Kidney epithelial cell (primary cell): Measurements from ENCODE around the gene OST4. TPM values are rescaled to one million over a fixed set of nuclear protein-coding genes. Genes with fewer than 3 reads are reported as not detected.

Experiments
- DNase-seq: peaks from one replicate; pipeline ENCODE4 v3.0.0-alpha.2; 2010; ENCODE audit warnings: low read depth
- H3K27me3 ChIP-seq: 2 replicates; pipeline ENCODE4 v1.6.0; 2011; ENCODE audit warnings: low read length; ENCODE audit not compliant: control insufficient read depth, insufficient read depth
- H3K36me3 ChIP-seq: 2 replicates; pipeline ENCODE4 v1.5.1; 2011; ENCODE audit warnings: low read length; ENCODE audit not compliant: control insufficient read depth, insufficient read depth
- H3K4me3 ChIP-seq: 2 replicates; pipeline ENCODE4 v1.5.1; 2011; ENCODE audit warnings: low read depth, mild to moderate bottlenecking, control low read depth, low read length
- total RNA-seq: library from RNA; depleted of rRNA; stranded (reverse); fragments of >200 nt; gene quantifications from 2 replicates; pipeline ENCODE4 v1.2.3, GENCODE V29; 2015
- TF ChIP-seq, protein P1 (sequence below): IDR thresholded peaks from 2 replicates; pipeline ENCODE4 v1.5.1; 2011; ENCODE audit warnings: mild to moderate bottlenecking, moderate library complexity, low read length, control low read depth, inconsistent platforms; ENCODE audit not compliant: insufficient read depth, poor library complexity, severe bottlenecking

Gene OST4
- total RNA-seq, 1 donor from 2014 or later: 237 TPM

DNA sequence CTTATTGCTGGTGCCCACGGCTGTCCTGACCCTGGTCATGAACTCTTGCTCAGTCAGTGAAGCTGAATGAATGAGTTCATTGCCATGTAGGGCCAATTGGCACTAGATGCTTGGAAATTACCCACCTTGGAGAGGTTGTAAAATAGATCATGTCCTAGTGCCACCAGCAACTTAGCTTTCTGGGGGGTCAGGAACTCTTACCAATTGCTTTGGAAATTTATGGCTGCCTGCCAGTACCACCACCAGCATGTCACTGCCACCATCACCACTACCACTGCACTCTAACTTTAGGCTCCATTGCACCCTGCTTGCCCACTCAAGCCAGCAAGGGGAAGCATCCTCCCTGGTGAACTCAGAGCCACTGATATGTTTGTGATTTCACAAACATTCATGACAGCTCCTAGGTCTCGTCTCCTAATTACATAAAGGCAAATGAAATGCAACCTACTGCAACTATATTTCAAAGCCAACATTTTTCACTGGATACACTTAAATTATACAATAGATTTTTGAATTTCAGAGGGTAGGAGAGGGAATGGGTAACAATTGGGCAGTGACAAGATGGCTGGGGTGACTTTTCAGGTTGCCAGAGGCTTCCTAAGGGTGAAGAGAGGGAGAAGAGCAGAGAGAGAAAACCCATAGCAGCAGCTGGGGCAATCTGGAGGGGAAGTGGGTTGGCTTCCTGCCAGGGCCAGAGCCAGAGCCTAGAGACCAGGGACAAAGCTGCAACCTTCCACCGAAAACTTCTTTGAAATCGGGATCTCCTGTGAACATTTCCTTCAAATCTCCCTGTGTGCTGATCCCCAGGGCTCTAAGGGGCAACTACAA lies 3.5 kb upstream of the OST4 start:
- Histone ChIP-seq H3K36me3 (no peaks in the 10 kb centered on the region), H3K4me3 (no peak overlapping the region), H3K27me3 (no peaks in the 10 kb centered on the region)
- DNase-seq: no peak
- TF ChIP-seq, protein P1, sequence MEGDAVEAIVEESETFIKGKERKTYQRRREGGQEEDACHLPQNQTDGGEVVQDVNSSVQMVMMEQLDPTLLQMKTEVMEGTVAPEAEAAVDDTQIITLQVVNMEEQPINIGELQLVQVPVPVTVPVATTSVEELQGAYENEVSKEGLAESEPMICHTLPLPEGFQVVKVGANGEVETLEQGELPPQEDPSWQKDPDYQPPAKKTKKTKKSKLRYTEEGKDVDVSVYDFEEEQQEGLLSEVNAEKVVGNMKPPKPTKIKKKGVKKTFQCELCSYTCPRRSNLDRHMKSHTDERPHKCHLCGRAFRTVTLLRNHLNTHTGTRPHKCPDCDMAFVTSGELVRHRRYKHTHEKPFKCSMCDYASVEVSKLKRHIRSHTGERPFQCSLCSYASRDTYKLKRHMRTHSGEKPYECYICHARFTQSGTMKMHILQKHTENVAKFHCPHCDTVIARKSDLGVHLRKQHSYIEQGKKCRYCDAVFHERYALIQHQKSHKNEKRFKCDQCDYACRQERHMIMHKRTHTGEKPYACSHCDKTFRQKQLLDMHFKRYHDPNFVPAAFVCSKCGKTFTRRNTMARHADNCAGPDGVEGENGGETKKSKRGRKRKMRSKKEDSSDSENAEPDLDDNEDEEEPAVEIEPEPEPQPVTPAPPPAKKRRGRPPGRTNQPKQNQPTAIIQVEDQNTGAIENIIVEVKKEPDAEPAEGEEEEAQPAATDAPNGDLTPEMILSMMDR: no peak

DNA sequence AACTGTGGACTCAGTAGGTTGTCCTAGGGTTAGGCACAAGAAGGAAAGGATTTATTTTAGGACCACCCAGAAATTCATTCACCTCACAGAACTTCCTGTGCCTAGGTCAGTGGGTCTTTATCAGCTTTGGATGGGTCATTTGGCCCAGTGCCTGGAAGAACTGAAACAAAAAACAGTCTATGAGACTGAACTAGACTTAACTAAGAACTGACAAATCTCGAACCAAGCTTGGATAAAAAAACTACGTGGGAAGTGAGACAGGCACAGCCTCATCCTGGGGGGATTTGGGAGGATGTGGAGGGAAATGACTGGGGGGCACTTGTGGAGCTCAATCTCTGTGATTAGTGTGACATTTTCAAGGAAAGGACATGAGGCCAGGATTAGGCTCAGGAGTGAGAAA lies 2.3 kb upstream of the OST4 start:
- H3K27me3 ChIP-seq: no peaks in the 10 kb centered on the region
- DNase-seq: no peak
- H3K4me3 ChIP-seq: no peak overlapping the region
- TF ChIP-seq, protein P1: no peak
- H3K36me3 ChIP-seq: no peaks in the 10 kb centered on the region

DNA sequence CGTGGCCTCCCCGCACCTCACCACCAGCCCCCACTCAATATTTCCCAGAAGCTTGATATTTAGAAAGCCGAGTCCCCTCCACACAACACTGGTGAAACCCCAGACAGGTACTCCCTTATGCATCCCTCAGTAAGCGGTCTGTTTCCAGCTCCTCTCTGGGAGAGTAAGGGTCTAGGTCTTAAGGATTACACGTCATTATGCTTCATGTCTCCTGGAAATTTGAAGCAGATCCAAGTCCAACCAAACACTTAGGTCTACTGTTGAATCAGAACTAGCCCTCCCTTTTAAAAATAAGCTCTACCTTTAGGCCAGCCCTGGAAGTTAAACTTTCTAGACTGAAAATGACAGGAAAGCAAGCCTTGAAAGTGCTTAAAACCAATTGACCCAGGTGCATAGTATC lies 1.5 kb upstream of the OST4 start:
- Histone ChIP-seq H3K27me3 (no peaks in the 10 kb centered on the region), H3K36me3 (no peaks in the 10 kb centered on the region), H3K4me3 (no peak overlapping the region)
- DNase-seq: no peak
- TF ChIP-seq, protein P1: no peak

DNA sequence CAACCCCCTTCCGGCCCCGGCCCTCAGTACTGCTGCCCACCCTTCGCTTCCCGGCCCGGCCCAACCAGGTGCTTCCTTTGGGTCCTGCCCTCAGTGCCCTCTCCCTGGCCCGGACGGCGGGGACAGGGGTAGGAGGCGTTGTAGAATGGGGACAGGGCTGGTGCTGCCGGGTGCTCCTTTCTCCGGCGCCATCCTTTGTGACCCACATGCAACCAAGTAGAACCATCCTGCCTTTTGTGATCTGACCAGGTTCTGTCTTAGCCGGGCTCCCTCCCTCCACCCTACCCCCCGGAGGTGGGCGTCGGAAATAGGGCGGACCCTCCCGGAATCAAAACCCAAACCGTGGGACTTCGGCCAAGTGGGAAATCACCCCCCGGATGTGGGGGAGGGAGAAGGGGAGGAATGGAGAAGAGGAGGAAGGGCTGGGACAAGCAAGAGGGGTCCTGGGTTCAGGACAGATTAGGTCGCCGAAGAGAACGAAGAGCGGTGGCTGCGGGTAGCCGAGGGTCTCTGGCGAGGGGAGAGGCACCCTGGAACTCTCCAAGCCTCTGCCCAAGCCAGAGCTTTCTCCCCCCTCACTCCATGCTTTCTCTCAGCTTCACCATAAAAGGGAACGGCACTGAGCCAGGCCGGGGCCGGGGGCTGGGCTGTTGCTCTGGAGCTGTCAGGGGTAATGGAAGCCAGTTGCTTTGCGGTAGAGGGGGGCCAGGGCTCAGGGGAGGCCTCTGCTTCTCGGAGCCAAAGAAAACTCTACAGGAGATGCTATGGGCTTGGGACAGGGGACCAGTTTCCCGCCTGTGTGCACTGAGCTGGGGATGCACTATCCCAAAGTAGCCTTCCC lies 756 bp upstream of the OST4 start:
- DNase-seq: no peak
- TF ChIP-seq, protein P1: no peak

DNA sequence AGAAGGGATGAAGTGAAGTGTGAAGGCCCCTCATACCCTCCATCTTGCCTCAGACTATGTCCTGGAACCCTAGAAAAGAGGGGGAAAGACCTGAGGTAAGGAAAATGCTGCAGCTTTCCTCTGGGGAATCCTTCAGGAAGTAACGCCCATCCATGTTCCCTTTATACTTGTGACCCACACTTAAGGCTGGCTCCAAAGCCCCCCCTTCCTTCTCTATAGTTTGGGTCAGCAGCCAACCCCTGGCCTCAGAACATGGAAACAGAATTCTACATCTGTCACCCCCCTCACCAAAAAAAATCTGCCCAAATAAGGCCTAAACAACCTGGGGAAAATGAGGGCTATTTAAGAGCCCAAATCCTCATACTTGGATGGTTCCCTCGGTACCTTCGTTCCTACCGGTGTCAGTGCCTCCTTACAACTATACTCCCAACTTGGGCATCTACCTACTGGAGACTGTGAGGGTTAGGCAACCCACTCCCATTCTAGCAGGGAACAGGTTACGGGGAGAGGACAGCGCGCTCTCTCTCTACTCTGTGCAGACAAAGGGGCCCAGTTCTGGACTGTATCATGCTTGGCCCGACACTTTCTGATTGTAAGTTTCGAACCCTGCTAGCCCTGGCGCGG lies 689 bp downstream of the OST4 start:
- TF ChIP-seq, protein P1: no peak
- peak overlapping the region; percentile 95 for H3K4me3 ChIP-seq
- no peaks in the 10 kb centered on the region for H3K36me3 ChIP-seq
- DNase-seq: no peak
- H3K27me3 ChIP-seq: no peaks in the 10 kb centered on the region

More for the DNA sequence above, 756 bp upstream of the OST4 start:
- Histone ChIP-seq H3K27me3 (no peaks in the 10 kb centered on the region), H3K4me3 (peak overlapping the region; percentile 95), H3K36me3 (no peaks in the 10 kb centered on the region)
